Heart left ventricle (tissue), 16 donors: ENCODE results near the gene RAPGEF5. TPM values are rescaled to one million over a fixed set of nuclear protein-coding genes. Genes with fewer than 3 reads are reported as not detected.

ENCODE experiments used
- ATAC-seq, 4 donors: fragments of 200-7000 bp; cut with Tn5 transposase; one replicate each; pipeline ENCODE4 v1.9.1; 2020 to 2022; ENCODE audit warnings: moderate library complexity in 4 of 4, mild to moderate bottlenecking in 3 of 4, moderate number of reproducible peaks in 1 of 4
- DNase-seq, 5 donors: peaks; one replicate each; pipeline ENCODE4 v3.0.0-alpha.2; 2020
- H3K27ac ChIP-seq, 12 donors: fragments of 200-600 bp; sonication (generic) in 4 of 12; one replicate each; pipeline versions ENCODE4 v1.5.0 to v1.8.0; 2016 to 2022; ENCODE audit warnings: mild to moderate bottlenecking in 2 of 12
- H3K27me3 ChIP-seq, 9 donors: fragments of 200-600 bp; sonication (generic) in 2 of 9; one replicate each; pipeline versions ENCODE4 v1.5.1 to v1.8.0; 2016 to 2022; ENCODE audit warnings: mild to moderate bottlenecking in 3 of 9
- H3K36me3 ChIP-seq, 9 donors: fragments of 200-600 bp; sonication (generic) in 2 of 9; one replicate each; pipeline versions ENCODE4 v1.5.0 to v1.8.0; 2018 to 2022; ENCODE audit warnings: mild to moderate bottlenecking in 2 of 9
- H3K4me1 ChIP-seq, 12 donors: fragments of 200-600 bp; sonication (generic) in 4 of 12; one replicate each; pipeline versions ENCODE4 v1.5.0 to v1.8.0; 2016 to 2022; ENCODE audit warnings: mild to moderate bottlenecking in 3 of 12
- H3K4me3 ChIP-seq, 12 donors: fragments of 200-600 bp; sonication (generic) in 4 of 12; one replicate each; pipeline versions ENCODE4 v1.5.0 to v1.8.0; 2017 to 2022; ENCODE audit warnings: mild to moderate bottlenecking in 9 of 12, moderate library complexity in 4 of 12
- H3K9me3 ChIP-seq, 12 donors: fragments of 200-600 bp; sonication (generic) in 4 of 12; one replicate each; pipeline versions ENCODE4 v1.5.0 to v1.8.0; 2016 to 2022; ENCODE audit warnings: mild to moderate bottlenecking in 1 of 12
- CTCF ChIP-seq, 12 donors: fragments of 200-600 bp; sonication (generic) in 4 of 12; IDR thresholded peaks; one replicate each; pipeline versions ENCODE4 v1.5.0 to v1.8.0; 2018 to 2022; ENCODE audit warnings: antibody characterized with exemption in 12 of 12, mild to moderate bottlenecking in 5 of 12
- POLR2A ChIP-seq, 2 donors: fragments of 450-650 bp; IDR thresholded peaks; one replicate each; pipeline ENCODE4 v1.6.1; 2017; ENCODE audit warnings: antibody characterized with exemption in 2 of 2, mild to moderate bottlenecking in 2 of 2, moderate library complexity in 2 of 2
- WGBS, 4 donors: extraction: QIAGEN DNeasy Blood & Tissue Kit in 2 of 4; methylation state at CpG; one replicate each; pipeline versions ENCODE4 v1.1.5 to v1.1.7; 2013 to 2018; 5-methylcytosine and 5-hydroxymethylcytosine counted together
- intact Hi-C, 10 donors: fragments of 100-400 bp; cut with DNase I; formaldehyde crosslinking; loops; one replicate each; pipeline versions ENCODE4 v1.11.1 to v1.14.2; 2022
- polyA plus RNA-seq, 2 donors: library from polyadenylated mRNA; stranded (reverse); fragments of 200-250 nt; gene quantifications; one replicate each; pipeline ENCODE4 v1.2.3, GENCODE V29; 2013
- total RNA-seq, 9 donors: library from RNA; depleted of rRNA in 2 of 9; stranded (reverse); fragments of >200 nt in 2 of 9; fragmentation: NEBNext Ultra II Directional in 3 of 9; extraction: Animal tissue kit (Norgen Biotek cat#: 25700) in 3 of 9; gene quantifications; one replicate each; pipeline versions ENCODE4 v1.1.0 to v1.2.4, GENCODE V29; 2016 to 2023
- donor health status: ischemic (EF 13 %, LVEDD 7.1; RV severe dilation, severe dysfunction).
- donor health status: healthy with polysubstance abuse.
- donor health status: DM: no; HTN: yes; CAD: no.
- donor health status: DM: no; HTN: no; CAD: no.
- donor health status: ischemic (EF 25% LVEDD 6.9; RV normal size, moderate dysfunction).
- donor health status: ischemic (EF 25% LVEDD 5.7; RV mildly dilated, moderate dysfunction).
- donor health status: healthy.
- donor health status: DM: yes; HTN: yes; CAD: no.
- donor health status: ischemic (EF 35%, LVEDD 5.7; RV mildly dilated, moderate dysfunction).
- donor health status: nonischemic (EF 11% LVEDD 7.7; RV severe dilation, severe dysfunction).
- donor health status: DM: yes; HTN: yes; CAD: no.
- donor health status: PGD.
- donor health status: ischemic (EF 29% LVEDD 5.4; RV normal size, mild dysfunction).
- donor health status: nonischemic (EF 23%, LVEDD 6.1; RV moderate dilation, normal function).

RAPGEF5 gene
- total and polyA plus RNA-seq, 11 donors, result 3.9 to 37.9 (median 15.3) TPM

GRCh38 chr7:22357311-22358175 is 589 bp upstream of the RAPGEF5 start:
- H3K4me3 ChIP-seq, result peak overlapping the region in 10 of 12 donors; percentile 12 to 65 (median 56)
- H3K27me3 ChIP-seq, result peaks cover 0 to 24% (median 9%) of the 10 kb centered on the region in 9 donors
- H3K27ac ChIP-seq, result peak overlapping the region in 2 of 12 donors; percentile 37 to 49
- intact Hi-C loops, result loop anchor here in 4 of 10 donors (5.0 to 10.0 kb wide), 7 partner anchors 50 to 233 kb away; no protein-coding TSS in a partner anchor
- H3K9me3 ChIP-seq, result peaks cover 0 to 20% (median 2%) of the 10 kb centered on the region in 12 donors
- TF ChIP-seq CTCF (IDR thresholded peaks at IDR 0.05) (no peak), POLR2A (IDR thresholded peaks at IDR 0.05) (no peak)
- 25 to 36% (median 33%) methylated on average over 19 to 23 of the region's 23 CpGs for WGBS, 4 donors
- H3K36me3 ChIP-seq, result no peaks in the 10 kb centered on the region
- peak in 1 of 4 donors; percentile 29 for ATAC-seq
- H3K4me1 ChIP-seq, result peaks cover 0 to 20% (median 4%) of the 10 kb centered on the region in 12 donors
- DNase-seq, result no peak

GRCh38 chr7:22356010-22356691 is 803 bp downstream of the RAPGEF5 start:
- TF ChIP-seq CTCF (IDR thresholded peaks at IDR 0.05) (no peak), POLR2A (IDR thresholded peaks at IDR 0.05) (no peak)
- Histone ChIP-seq H3K9me3 (peaks cover 0 to 20% (median 2%) of the 10 kb centered on the region in 12 donors), H3K36me3 (no peaks in the 10 kb centered on the region), H3K27me3 (peaks cover 0 to 24% (median 9%) of the 10 kb centered on the region in 9 donors), H3K4me3 (peak overlapping the region in 11 of 12 donors; percentile 34 to 65 (median 54)), H3K27ac (peak overlapping the region in 3 of 12 donors; percentile 44 to 55 (median 49)), H3K4me1 (peaks cover 0 to 20% (median 4%) of the 10 kb centered on the region in 12 donors)
- DNase-seq, result no peak
- 16 to 53% (median 18%) methylated on average over 3 to 26 of the region's 26 CpGs for WGBS, 4 donors
- peak in 2 of 4 donors; percentile 24 to 60 for ATAC-seq
- intact Hi-C loops, result loop anchor here in 4 of 10 donors (5.0 to 10.0 kb wide), 7 partner anchors 51 to 231 kb away; no protein-coding TSS in a partner anchor

GRCh38 chr7:22355620-22356009 is 1.3 kb downstream of the RAPGEF5 start:
- Histone ChIP-seq H3K27ac (peak overlapping the region in 2 of 12 donors; percentile 28 to 44), H3K36me3 (no peaks in the 10 kb centered on the region), H3K4me1 (peaks cover 0 to 20% (median 4%) of the 10 kb centered on the region in 12 donors), H3K9me3 (peaks cover 0 to 20% (median 2%) of the 10 kb centered on the region in 12 donors), H3K4me3 (peak overlapping the region in 10 of 12 donors; percentile 34 to 65 (median 56)), H3K27me3 (peaks cover 0 to 24% (median 9%) of the 10 kb centered on the region in 9 donors)
- TF ChIP-seq POLR2A (IDR thresholded peaks at IDR 0.05), result no peak
- TF ChIP-seq CTCF (IDR thresholded peaks at IDR 0.05), result no peak
- intact Hi-C loops, result loop anchor here in 4 of 10 donors (5.0 to 10.0 kb wide), 7 partner anchors 52 to 231 kb away; no protein-coding TSS in a partner anchor
- ATAC-seq, result no peak
- WGBS, 4 donors, result 68 to 82% (median 69%) methylated on average over 5 of the region's 5 CpGs
- DNase-seq, result no peak
